OCI-LY3 (cell line): ENCODE data around the gene SLC25A29.
"Not testable (repeated sequence)": the region's sequence is repeated elsewhere in the genome, so short reads cannot be mapped to it uniquely, and the experiment has no call there.

Source experiments
- H2AFZ ChIP-seq: fragments of 200-600, 300-600 bp; shearing (Covaris generic); 2 replicates; pipeline ENCODE4 v1.6.0; 2014; ENCODE audit warnings: antibody characterized with exemption, low read depth, low read length
- H3K27ac ChIP-seq: fragments of 200-600, 300-600 bp; sonication (generic); 2 replicates; pipeline ENCODE4 v1.5.1; 2014; ENCODE audit warnings: mild to moderate bottlenecking, low read length, moderate library complexity, mixed read lengths
- H3K27me3 ChIP-seq: fragments of 200-600, 300-600 bp; sonication (generic); 2 replicates; pipeline ENCODE4 v1.6.1; 2014; ENCODE audit warnings: low read depth, low read length, mixed read lengths
- H3K36me3 ChIP-seq: fragments of 200-600, 300-600 bp; sonication (generic); replicated peaks from 2 replicates; pipeline ENCODE3; 2014; ENCODE audit warnings: low read depth, low read length, mixed read lengths
- H3K4me1 ChIP-seq: fragments of 300-600, 200-600 bp; sonication (generic); 2 replicates; pipeline ENCODE4 v1.6.1; 2014; ENCODE audit warnings: low read length, mixed read lengths
- H3K4me2 ChIP-seq: fragments of 200-600, 300-600 bp; sonication (generic); 2 replicates; pipeline ENCODE4 v1.6.1; 2014; ENCODE audit warnings: low read length, mixed read lengths
- H3K4me3 ChIP-seq: fragments of 300-600, 200-600 bp; sonication (generic); 2 replicates; pipeline ENCODE4 v1.5.1; 2014; ENCODE audit warnings: antibody characterized with exemption, mild to moderate bottlenecking, low read length, moderate library complexity
- H3K79me2 ChIP-seq: fragments of 300-600, 200-600 bp; shearing (Covaris generic); 2 replicates; pipeline ENCODE4 v1.6.1; 2014; ENCODE audit warnings: mild to moderate bottlenecking, low read length, mixed read lengths
- H3K9ac ChIP-seq: fragments of 300-600, 200-600 bp; shearing (Covaris generic); 2 replicates; pipeline ENCODE4 v1.6.0; 2014; ENCODE audit warnings: mild to moderate bottlenecking, low read length, moderate library complexity
- H3K9me3 ChIP-seq: fragments of 200-600, 300-600 bp; shearing (Covaris generic); 2 replicates; pipeline ENCODE4 v1.6.1; 2014; ENCODE audit warnings: low read length, mixed read lengths; ENCODE audit not compliant: insufficient read depth
- H4K20me1 ChIP-seq: fragments of 200-600, 300-600 bp; sonication (generic); 2 replicates; pipeline ENCODE4 v1.6.1; 2016; ENCODE audit warnings: low read length, mixed read lengths; ENCODE audit not compliant: insufficient read depth
- CTCF ChIP-seq: fragments of 200-600, 300-600 bp; sonication (generic); IDR thresholded peaks from 2 replicates; pipeline ENCODE4 v1.5.1; 2014; ENCODE audit warnings: antibody characterized with exemption, low read length, low read depth
- EZH2phosphoT487 ChIP-seq: fragments of 200-600 bp; shearing (Covaris generic); IDR thresholded peaks from 2 replicates; pipeline ENCODE4 v1.6.1; 2018; ENCODE audit warnings: antibody characterized with exemption, mixed run types, low read depth

Gene SLC25A29

GRCh38 chr14:100288382-100289185 lies 17.7 kb downstream of the SLC25A29 start:
- Histone ChIP-seq H2AFZ (no peak overlapping the region), H3K27ac (no peak overlapping the region), H3K4me1 (peaks cover 19% of the 10 kb centered on the region), H3K27me3 (no peaks in the 10 kb centered on the region), H3K4me3 (no peak overlapping the region), H4K20me1 (no peaks in the 10 kb centered on the region), H3K36me3 (no peaks in the 10 kb centered on the region), H3K79me2 (peaks cover 13% of the 10 kb centered on the region; the same call in 1 of the 2 replicates), H3K9ac (no peak overlapping the region), H3K4me2 (no peak overlapping the region), H3K9me3 (no peaks in the 10 kb centered on the region)
- no peak for TF ChIP-seq EZH2phosphoT487
- no peak for TF ChIP-seq CTCF

GRCh38 chr14:100287998-100288295 lies 18.3 kb downstream of the SLC25A29 start:
- H3K4me2 ChIP-seq, H3K27ac ChIP-seq, H3K9ac ChIP-seq, H3K27me3 ChIP-seq, H2AFZ ChIP-seq, H3K4me3 ChIP-seq, H3K36me3 ChIP-seq, H4K20me1 ChIP-seq, H3K9me3 ChIP-seq: not testable (repeated sequence)
- Histone ChIP-seq H3K4me1 (peaks cover 19% of the 10 kb centered on the region), H3K79me2 (peaks cover 13% of the 10 kb centered on the region; the same call in 1 of the 2 replicates)

- H3K9ac ChIP-seq, result no peak overlapping the region
- H3K27me3 ChIP-seq, result no peaks in the 10 kb centered on the region
Measured at GRCh38 chr14:100287202-100287997, 18.8 kb downstream of the SLC25A29 start.

GRCh38 chr14:100286484-100287191 lies 19.6 kb downstream of the SLC25A29 start:
- H3K36me3 ChIP-seq, result peaks cover 7% of the 10 kb centered on the region
- no peaks in the 10 kb centered on the region for H3K27me3 ChIP-seq
- no peak overlapping the region for H3K4me2 ChIP-seq
- H3K4me3 ChIP-seq, result no peak overlapping the region
- H3K79me2 ChIP-seq, result peaks cover 13% of the 10 kb centered on the region; the same call in 1 of the 2 replicates
- no peak overlapping the region for H3K9ac ChIP-seq
- TF ChIP-seq EZH2phosphoT487 (no peak), CTCF (no peak)
- H4K20me1 ChIP-seq, result no peaks in the 10 kb centered on the region
- no peak overlapping the region for H2AFZ ChIP-seq
- peaks cover 19% of the 10 kb centered on the region for H3K4me1 ChIP-seq
- no peak overlapping the region for H3K27ac ChIP-seq
- H3K9me3 ChIP-seq, result no peaks in the 10 kb centered on the region

More at GRCh38 chr14:100287202-100287997, 18.8 kb downstream of the SLC25A29 start:
- no peak overlapping the region for H3K4me3 ChIP-seq
- no peak for TF ChIP-seq EZH2phosphoT487
- no peak for TF ChIP-seq CTCF
- no peaks in the 10 kb centered on the region for H3K36me3 ChIP-seq
- H3K4me2 ChIP-seq, result no peak overlapping the region
- peaks cover 13% of the 10 kb centered on the region; the same call in 1 of the 2 replicates for H3K79me2 ChIP-seq
- H3K9me3 ChIP-seq, result no peaks in the 10 kb centered on the region
- H3K4me1 ChIP-seq, result peaks cover 19% of the 10 kb centered on the region
- no peak overlapping the region for H3K27ac ChIP-seq
- no peak overlapping the region for H2AFZ ChIP-seq
- no peaks in the 10 kb centered on the region for H4K20me1 ChIP-seq
